ENCODE measurements around the gene TECPR2. TPM values are rescaled to one million over a fixed set of nuclear protein-coding genes. Genes with fewer than 3 reads are reported as not detected.

TECPR2 gene
- total RNA-seq, 1 experiment from 2014 or later = 12.2 TPM

DNA sequence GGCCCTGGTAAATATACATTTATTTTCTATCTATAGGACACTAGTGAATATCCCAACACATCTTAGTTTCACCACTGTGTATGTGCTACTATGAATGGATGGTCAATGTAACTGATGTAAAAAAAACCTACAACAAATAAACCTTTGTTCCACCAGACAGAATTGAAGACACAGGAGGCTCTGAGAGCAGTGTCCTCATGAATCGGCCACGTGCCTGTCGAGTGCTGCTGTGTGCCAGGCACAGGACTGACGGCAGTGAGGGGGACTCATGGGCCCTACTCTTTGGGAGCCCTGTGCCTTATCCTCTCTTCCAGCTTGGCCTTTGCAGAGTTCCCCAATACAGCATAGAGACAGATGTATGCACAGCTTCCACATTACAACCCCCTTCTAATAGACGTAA lies 18.3 kb upstream of the TECPR2 start:
- H2AFZ ChIP-seq (ENCODE audit: low read depth, low read length, poor library complexity, severe bottlenecking) = no peak overlapping the region
- intact Hi-C loops (cut with micrococcal nuclease) = no loop called here
- no peak for DNase-seq (ENCODE audit: low read depth, low spot score)
- H3K4me1 ChIP-seq (ENCODE audit: control insufficient read depth in 1 of 2, insufficient read depth in 2 of 2, low read length in 2 of 2) = no peaks in the 10 kb centered on the region
- ChIA-PET POLR2A (no interaction called here), RAD21 (ENCODE audit: low non-redundant PET in 1 of 2, low total read pairs in 2 of 2, uncharacterized antibody in 2 of 2, unreplicated experiment in 2 of 2) (no interaction called here), CTCF (no interaction called here)
- no peak overlapping the region for H3K4me2 ChIP-seq (ENCODE audit: low read length)
- no peak for ATAC-seq
- no peak overlapping the region for H3K27ac ChIP-seq (ENCODE audit: low read depth, low read length)
- BruUV-seq (replicated peaks) = no TSS peak
- H4K20me1 ChIP-seq (ENCODE audit: insufficient read depth) = no peaks in the 10 kb centered on the region
- no peaks in the 10 kb centered on the region for H3K27me3 ChIP-seq (ENCODE audit: insufficient read depth, low read length)
- H3K9me3 ChIP-seq (ENCODE audit: control insufficient read depth in 1 of 2, insufficient read depth in 1 of 2, low read depth in 1 of 2, low read length in 2 of 2) = no peaks in the 10 kb centered on the region
- H3K9me2 ChIP-seq (ENCODE audit: insufficient read depth) = no peaks in the 10 kb centered on the region
- no peak overlapping the region for H3K4me3 ChIP-seq (replicated peaks in 1 of 2; ENCODE audit: low read depth in 1 of 2, low read length in 2 of 2)
- H3K79me2 ChIP-seq (ENCODE audit: insufficient read depth, low read length) = no peaks in the 10 kb centered on the region
- no peak for TF ChIP-seq EGR1 (IDR thresholded peaks at IDR 0.05; ENCODE audit: low read depth)
- peaks cover 7 to 13% of the 10 kb centered on the region in 2 experiments; a peak in 2 of 4 replicates for H3K36me3 ChIP-seq (ENCODE audit: control insufficient read depth in 1 of 2, insufficient read depth in 2 of 2, low read length in 2 of 2)
- H3K9ac ChIP-seq (ENCODE audit: low read length) = no peak overlapping the region

DNA sequence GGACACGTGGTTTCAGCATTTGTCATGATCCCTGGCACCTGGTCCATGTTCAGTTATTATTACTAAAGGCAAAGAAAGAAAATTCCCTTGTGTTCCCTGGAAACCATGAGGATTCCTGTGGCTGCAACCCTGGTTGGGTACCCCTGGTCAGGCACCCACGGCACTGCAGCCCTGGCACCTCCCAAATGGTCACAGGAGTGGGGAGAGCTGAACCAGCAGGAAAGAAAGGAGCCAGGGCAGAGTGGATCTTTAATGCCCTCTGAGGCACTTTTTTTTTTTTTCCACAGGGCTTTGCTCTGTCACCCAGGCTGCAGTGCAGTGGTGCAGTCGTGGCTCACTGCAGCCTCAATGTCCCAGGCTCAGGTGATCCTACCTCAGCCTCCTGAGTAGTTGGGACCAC lies 17.5 kb upstream of the TECPR2 start:
- no peak for DNase-seq (ENCODE audit: low read depth, low spot score)
- RAD21 ChIA-PET (ENCODE audit: low non-redundant PET in 1 of 2, low total read pairs in 2 of 2, uncharacterized antibody in 2 of 2, unreplicated experiment in 2 of 2) = no interaction called here
- Histone ChIP-seq H3K27ac (ENCODE audit: low read depth, low read length) (no peak overlapping the region), H3K36me3 (ENCODE audit: control insufficient read depth in 1 of 2, insufficient read depth in 2 of 2, low read length in 2 of 2) (peaks cover 7 to 17% of the 10 kb centered on the region in 2 experiments; a peak in 2 of 4 replicates), H3K79me2 (ENCODE audit: insufficient read depth, low read length) (no peaks in the 10 kb centered on the region), H4K20me1 (ENCODE audit: insufficient read depth) (no peaks in the 10 kb centered on the region), H3K27me3 (ENCODE audit: insufficient read depth, low read length) (no peaks in the 10 kb centered on the region), H3K9me3 (ENCODE audit: control insufficient read depth in 1 of 2, insufficient read depth in 1 of 2, low read depth in 1 of 2, low read length in 2 of 2) (no peaks in the 10 kb centered on the region), H3K9ac (ENCODE audit: low read length) (no peak overlapping the region), H3K4me3 (replicated peaks in 1 of 2; ENCODE audit: low read depth in 1 of 2, low read length in 2 of 2) (no peak overlapping the region), H3K9me2 (ENCODE audit: insufficient read depth) (no peaks in the 10 kb centered on the region), H3K4me2 (ENCODE audit: low read length) (no peak overlapping the region), H3K4me1 (ENCODE audit: control insufficient read depth in 1 of 2, insufficient read depth in 2 of 2, low read length in 2 of 2) (no peaks in the 10 kb centered on the region), H2AFZ (ENCODE audit: low read depth, low read length, poor library complexity, severe bottlenecking) (no peak overlapping the region)
- POLR2A ChIA-PET = no interaction called here
- TF ChIP-seq CEBPB (IDR thresholded peaks at IDR 0.05; ENCODE audit: low read depth) (no peak), EGR1 (IDR thresholded peaks at IDR 0.05; ENCODE audit: low read depth) (no peak), CBX3 (IDR thresholded peaks at IDR 0.05; ENCODE audit: low read depth) (no peak), POLR2A (IDR thresholded peaks at IDR 0.05; ENCODE audit: borderline replicate concordance, extremely low read depth, insufficient read depth, insufficient read length) (no peak), JUND (IDR thresholded peaks at IDR 0.05) (no peak), ZFX (IDR thresholded peaks at IDR 0.05) (no peak), SP1 (IDR thresholded peaks at IDR 0.05; ENCODE audit: low read depth) (no peak), YY1 (IDR thresholded peaks at IDR 0.05; ENCODE audit: extremely low read depth, insufficient replicate concordance, low read depth, low read length) (no peak)
- TF ChIP-seq, protein P1, sequence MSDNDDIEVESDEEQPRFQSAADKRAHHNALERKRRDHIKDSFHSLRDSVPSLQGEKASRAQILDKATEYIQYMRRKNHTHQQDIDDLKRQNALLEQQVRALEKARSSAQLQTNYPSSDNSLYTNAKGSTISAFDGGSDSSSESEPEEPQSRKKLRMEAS (IDR thresholded peaks at IDR 0.05) = no peak
- TF ChIP-seq, protein P2, sequence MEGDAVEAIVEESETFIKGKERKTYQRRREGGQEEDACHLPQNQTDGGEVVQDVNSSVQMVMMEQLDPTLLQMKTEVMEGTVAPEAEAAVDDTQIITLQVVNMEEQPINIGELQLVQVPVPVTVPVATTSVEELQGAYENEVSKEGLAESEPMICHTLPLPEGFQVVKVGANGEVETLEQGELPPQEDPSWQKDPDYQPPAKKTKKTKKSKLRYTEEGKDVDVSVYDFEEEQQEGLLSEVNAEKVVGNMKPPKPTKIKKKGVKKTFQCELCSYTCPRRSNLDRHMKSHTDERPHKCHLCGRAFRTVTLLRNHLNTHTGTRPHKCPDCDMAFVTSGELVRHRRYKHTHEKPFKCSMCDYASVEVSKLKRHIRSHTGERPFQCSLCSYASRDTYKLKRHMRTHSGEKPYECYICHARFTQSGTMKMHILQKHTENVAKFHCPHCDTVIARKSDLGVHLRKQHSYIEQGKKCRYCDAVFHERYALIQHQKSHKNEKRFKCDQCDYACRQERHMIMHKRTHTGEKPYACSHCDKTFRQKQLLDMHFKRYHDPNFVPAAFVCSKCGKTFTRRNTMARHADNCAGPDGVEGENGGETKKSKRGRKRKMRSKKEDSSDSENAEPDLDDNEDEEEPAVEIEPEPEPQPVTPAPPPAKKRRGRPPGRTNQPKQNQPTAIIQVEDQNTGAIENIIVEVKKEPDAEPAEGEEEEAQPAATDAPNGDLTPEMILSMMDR (IDR thresholded peaks at IDR 0.05 in 2 of 3, conservative IDR thresholded peaks at IDR 0.05 in 1 of 3; ENCODE audit: borderline replicate concordance in 1 of 3, insufficient read depth in 1 of 3, low read depth in 2 of 3, low read length in 2 of 3) = no peak
- TF ChIP-seq, protein P3, sequence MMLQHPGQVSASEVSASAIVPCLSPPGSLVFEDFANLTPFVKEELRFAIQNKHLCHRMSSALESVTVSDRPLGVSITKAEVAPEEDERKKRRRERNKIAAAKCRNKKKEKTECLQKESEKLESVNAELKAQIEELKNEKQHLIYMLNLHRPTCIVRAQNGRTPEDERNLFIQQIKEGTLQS (IDR thresholded peaks at IDR 0.05) = no peak
- intact Hi-C loops (cut with micrococcal nuclease) = no loop called here
- ATAC-seq = no peak
- no TSS peak for BruUV-seq (replicated peaks)
- CTCF ChIA-PET = no interaction called here
